CD4-positive, alpha-beta T cell (primary cell): ENCODE results near the gene BMPR1A. TPM values are rescaled to one million over a fixed set of nuclear protein-coding genes. Genes with fewer than 3 reads are reported as not detected.
A peak's percentile ranks its signal among the peaks of the same experiment; 100 is the strongest.

Source experiments
- ATAC-seq: fragments of 200-7000 bp; cut with Tn5 transposase; one replicate; pipeline ENCODE4 v1.10.0; 2022; ENCODE audit warnings: mild to moderate bottlenecking; ENCODE audit not compliant: poor library complexity
- CTCF ChIA-PET: fragments of 350-600 bp; sonication (Branson Sonifier 250); formaldehyde crosslinking; loops from one replicate; lab custom pipeline; 2021; ENCODE audit warnings: antibody characterized with exemption, inconsistent platforms; lab: Charles Lee
- POLR2A ChIA-PET: fragments of 350-600 bp; sonication (Branson Sonifier 250); formaldehyde crosslinking; loops from one replicate; lab custom pipeline; 2021; ENCODE audit warnings: antibody characterized with exemption, inconsistent platforms; lab: Charles Lee
- DNase-seq, 14 experiments: peaks; one replicate each; pipeline ENCODE4 v3.0.0-alpha.2; 2013 to 2020; ENCODE audit warnings: mixed read lengths in 2 of 14
- H3K27ac ChIP-seq, 2 donors: one replicate each; pipeline versions ENCODE4 v1.5.1 to v1.7.0; 2013; ENCODE audit warnings: low read length in 2 of 2, low read depth in 1 of 2, mild to moderate bottlenecking in 1 of 2
- H3K27me3 ChIP-seq, 2 experiments: 1 replicate in 1 of 2; 2 replicates in 1 of 2; pipeline versions ENCODE4 v1.6.1 to v1.7.0; 2013; ENCODE audit warnings: low read length in 2 of 2, control low read depth in 1 of 2, mild to moderate bottlenecking in 1 of 2, moderate library complexity in 1 of 2; ENCODE audit not compliant: insufficient read depth in 2 of 2, control insufficient read depth in 1 of 2
- H3K36me3 ChIP-seq: one replicate; pipeline ENCODE4 v1.6.1; 2013; ENCODE audit warnings: low read length, control low read depth; ENCODE audit not compliant: insufficient read depth
- H3K4me1 ChIP-seq: one replicate; pipeline ENCODE4 v1.6.1; 2013; ENCODE audit warnings: low read length, control low read depth; ENCODE audit not compliant: insufficient read depth
- H3K4me3 ChIP-seq: one replicate; pipeline ENCODE4 v1.5.1; 2013; ENCODE audit warnings: mild to moderate bottlenecking, low read length, moderate library complexity
- H3K9me3 ChIP-seq, 2 experiments: 1 replicate in 1 of 2; 2 replicates in 1 of 2; pipeline versions ENCODE4 v1.6.1 to v1.7.0; 2013; ENCODE audit warnings: low read length in 2 of 2, mild to moderate bottlenecking in 2 of 2, control low read depth in 1 of 2, moderate library complexity in 1 of 2; ENCODE audit not compliant: control insufficient read depth in 1 of 2, insufficient read depth in 1 of 2
- H3K27ac Mint-ChIP-seq: one replicate; pipeline ENCODE4 v1.8.0; 2020; ENCODE audit warnings: mixed read lengths
- H3K27me3 Mint-ChIP-seq: one replicate; pipeline ENCODE4 v1.8.0; 2021; ENCODE audit warnings: mixed read lengths
- H3K36me3 Mint-ChIP-seq: one replicate; pipeline ENCODE4 v1.8.0; 2021; ENCODE audit warnings: low read depth, mixed read lengths
- H3K4me1 Mint-ChIP-seq: one replicate; pipeline ENCODE4 v1.8.0; 2021; ENCODE audit warnings: low read depth, mixed read lengths
- H3K4me3 Mint-ChIP-seq: one replicate; pipeline ENCODE4 v1.8.0; 2020; ENCODE audit warnings: mild to moderate bottlenecking, mixed read lengths
- H3K9me3 Mint-ChIP-seq: one replicate; pipeline ENCODE4 v1.8.0; 2020; ENCODE audit warnings: mixed read lengths
- CTCF ChIP-seq: fragments of 200-600 bp; IDR thresholded peaks from one replicate; pipeline ENCODE4 v1.8.0; 2022; ENCODE audit warnings: antibody characterized with exemption, mild to moderate bottlenecking
- intact Hi-C, 2 experiments: fragments of 100-400 bp; cut with DNase I in 1 of 2; cut with micrococcal nuclease in 1 of 2; formaldehyde crosslinking; loops; one replicate each; pipeline versions ENCODE4 v1.15.1 to v1.9.0; 2023 to 2025; cut with DNase I, micrococcal nuclease
- total RNA-seq, 174 experiments: library from RNA in 2 of 174; stranded (reverse) in 2 of 174; gene quantifications; one replicate each; pipeline ENCODE4 v1.2.3 and lab custom pipeline; 2021 to 2026

Gene BMPR1A
- total RNA-seq, 2 experiments from 2014 or later, result 1.9 to 2.6 TPM

- ChIA-PET CTCF (no interaction called here), POLR2A (interaction anchor here (0.7 to 1.0 kb wide), 2 partner anchors 43 to 87 kb away, joined by 3 read pairs; no protein-coding TSS in a partner anchor)
- no peak for ATAC-seq
- no peaks in the 10 kb centered on the region for H3K36me3 Mint-ChIP-seq
- Histone ChIP-seq H3K27ac (no peak overlapping the region), H3K27me3 (no peaks in the 10 kb centered on the region), H3K9me3 (no peaks in the 10 kb centered on the region), H3K36me3 (no peaks in the 10 kb centered on the region), H3K4me3 (no peak overlapping the region), H3K4me1 (no peaks in the 10 kb centered on the region)
- no peaks in the 10 kb centered on the region for H3K27me3 Mint-ChIP-seq
- no peak overlapping the region for H3K27ac Mint-ChIP-seq
- H3K4me1 Mint-ChIP-seq, result peaks cover 5% of the 10 kb centered on the region
- peak in 2 of 14 experiments; percentile 1 to 25 for DNase-seq
- intact Hi-C loops, result no loop called here
- no peaks in the 10 kb centered on the region for H3K9me3 Mint-ChIP-seq
- no peak for TF ChIP-seq CTCF
- no peak overlapping the region for H3K4me3 Mint-ChIP-seq
Measured at GRCh38 chr10:86798611-86799010, 42.2 kb downstream of the BMPR1A start.

GRCh38 chr10:86799188-86799845 lies 42.9 kb downstream of the BMPR1A start:
- ChIA-PET CTCF (no interaction called here), POLR2A (interaction anchor here (0.7 to 1.0 kb wide), 2 partner anchors 44 to 88 kb away, joined by 3 read pairs; no protein-coding TSS in a partner anchor)
- DNase-seq (no peak), ATAC-seq (no peak)
- no peak overlapping the region for H3K27ac Mint-ChIP-seq
- H3K27me3 ChIP-seq, result no peaks in the 10 kb centered on the region
- intact Hi-C loops, result no loop called here
- H3K4me3 ChIP-seq, result no peak overlapping the region
- no peaks in the 10 kb centered on the region for H3K36me3 ChIP-seq
- H3K4me1 Mint-ChIP-seq, result peaks cover 5% of the 10 kb centered on the region
- H3K9me3 ChIP-seq, result no peaks in the 10 kb centered on the region
- H3K9me3 Mint-ChIP-seq, result no peaks in the 10 kb centered on the region
- no peaks in the 10 kb centered on the region for H3K36me3 Mint-ChIP-seq
- H3K4me3 Mint-ChIP-seq, result no peak overlapping the region
- no peaks in the 10 kb centered on the region for H3K27me3 Mint-ChIP-seq
- TF ChIP-seq CTCF, result no peak
- H3K4me1 ChIP-seq, result no peaks in the 10 kb centered on the region
- H3K27ac ChIP-seq, result no peak overlapping the region

- Mint-ChIP-seq H3K36me3 (no peaks in the 10 kb centered on the region), H3K4me3 (no peak overlapping the region), H3K27ac (no peak overlapping the region), H3K4me1 (peaks cover 5% of the 10 kb centered on the region), H3K9me3 (no peaks in the 10 kb centered on the region), H3K27me3 (no peaks in the 10 kb centered on the region)
- H3K27me3 ChIP-seq, result no peaks in the 10 kb centered on the region
- TF ChIP-seq CTCF, result no peak
- H3K4me1 ChIP-seq, result no peaks in the 10 kb centered on the region
- H3K9me3 ChIP-seq, result no peaks in the 10 kb centered on the region
- H3K27ac ChIP-seq, result no peak overlapping the region
- intact Hi-C loops, result no loop called here
- no peak for ATAC-seq
- DNase-seq, result no peak
- CTCF ChIA-PET, result no interaction called here
- H3K36me3 ChIP-seq, result no peaks in the 10 kb centered on the region
- POLR2A ChIA-PET, result no interaction called here
- no peak overlapping the region for H3K4me3 ChIP-seq
Measured at GRCh38 chr10:86801995-86802394, 45.6 kb downstream of the BMPR1A start.
